Measurements from ENCODE around the gene PTPN12. TPM values are rescaled to one million over a fixed set of nuclear protein-coding genes. Genes with fewer than 3 reads are reported as not detected.

The PTPN12 gene
- total RNA-seq, 1 experiment from 2014 or later, result 82.1 TPM

- H3K4me3 ChIP-seq (ENCODE audit: low read depth in 2 of 2, low read length in 2 of 2), result no peak overlapping the region
- intact Hi-C loops (cut with micrococcal nuclease; ENCODE audit: unreplicated experiment), result no loop called here
- H3K27me3 ChIP-seq (ENCODE audit: control insufficient read depth, insufficient read depth, low read length), result no peaks in the 10 kb centered on the region
- in situ Hi-C loops (cut with HindIII; ENCODE audit: low pct_unique_long_range_greater_than_20kb, low sequenced_read_pairs), result no loop called here
- ChIA-PET CTCF (interaction anchor here (0.7 kb wide), 1 partner anchor 26 kb away, joined by 5 read pairs; no protein-coding TSS in a partner anchor), POLR2A (no interaction called here)
- TF ChIP-seq CTCF (IDR thresholded peaks at IDR 0.05) (no peak), SIN3A (IDR thresholded peaks at IDR 0.05; ENCODE audit: borderline replicate concordance, insufficient read depth, low read depth, low read length) (no peak), TCF7L2 (IDR thresholded peaks at IDR 0.05; ENCODE audit: low read depth, low read length) (no peak), REST (IDR thresholded peaks at IDR 0.05; ENCODE audit: insufficient read depth in 1 of 2, low read depth in 2 of 2, low read length in 1 of 2) (no peak), POLR2AphosphoS5 (IDR thresholded peaks at IDR 0.05; ENCODE audit: low read depth, low read length) (no peak)
- no peak overlapping the region for H3K27ac ChIP-seq (ENCODE audit: low read length)
- H3K36me3 ChIP-seq (ENCODE audit: control insufficient read depth, insufficient read depth, low read length), result no peaks in the 10 kb centered on the region
- BruUV-seq (replicated peaks), result no TSS peak
- no peaks in the 10 kb centered on the region for H3K4me1 ChIP-seq (ENCODE audit: control insufficient read depth, insufficient read depth, low read length)
- DNase-seq (ENCODE audit: low read depth, low spot score) (no peak), ATAC-seq (no peak)
- no peaks in the 10 kb centered on the region for H3K9me3 ChIP-seq (ENCODE audit: control insufficient read depth, insufficient read depth, low read depth, low read length)
These were observed 127.6 kb downstream of the PTPN12 start for GRCh38 chr7:77664715-77665114.

GRCh38 chr7:77665161-77665560 lies 128.1 kb downstream of the PTPN12 start:
- TF ChIP-seq CTCF (IDR thresholded peaks at IDR 0.05), result no peak
- TF ChIP-seq POLR2AphosphoS5 (IDR thresholded peaks at IDR 0.05; ENCODE audit: low read depth, low read length), result no peak
- TF ChIP-seq REST (IDR thresholded peaks at IDR 0.05; ENCODE audit: insufficient read depth in 1 of 2, low read depth in 2 of 2, low read length in 1 of 2), result no peak
- TF ChIP-seq TCF7L2 (IDR thresholded peaks at IDR 0.05; ENCODE audit: low read depth, low read length), result no peak
- TF ChIP-seq SIN3A (IDR thresholded peaks at IDR 0.05; ENCODE audit: borderline replicate concordance, insufficient read depth, low read depth, low read length), result no peak
- CTCF ChIA-PET, result interaction anchor here (0.7 kb wide), 1 partner anchor 27 kb away, joined by 5 read pairs; no protein-coding TSS in a partner anchor
- intact Hi-C loops (cut with micrococcal nuclease; ENCODE audit: unreplicated experiment), result no loop called here
- Histone ChIP-seq H3K9me3 (ENCODE audit: control insufficient read depth, insufficient read depth, low read depth, low read length) (no peaks in the 10 kb centered on the region), H3K4me1 (ENCODE audit: control insufficient read depth, insufficient read depth, low read length) (no peaks in the 10 kb centered on the region), H3K27ac (ENCODE audit: low read length) (no peak overlapping the region), H3K27me3 (ENCODE audit: control insufficient read depth, insufficient read depth, low read length) (no peaks in the 10 kb centered on the region), H3K4me3 (ENCODE audit: low read depth in 2 of 2, low read length in 2 of 2) (no peak overlapping the region), H3K36me3 (ENCODE audit: control insufficient read depth, insufficient read depth, low read length) (no peaks in the 10 kb centered on the region)
- in situ Hi-C loops (cut with HindIII; ENCODE audit: low pct_unique_long_range_greater_than_20kb, low sequenced_read_pairs), result no loop called here
- BruUV-seq (replicated peaks), result no TSS peak
- DNase-seq (ENCODE audit: low read depth, low spot score) (no peak), ATAC-seq (no peak)
- POLR2A ChIA-PET, result no interaction called here

Data from Panc1 (cell line).